GM18526 (cell line): Measurements from ENCODE around the gene NPAT.

Source experiments
- POLR2A ChIP-seq: IDR thresholded peaks from 3 replicates; pipeline ENCODE4 v1.6.1; 2011; ENCODE audit not compliant: insufficient read length; ENCODE audit errors: extremely low read depth

The NPAT gene

DNA sequence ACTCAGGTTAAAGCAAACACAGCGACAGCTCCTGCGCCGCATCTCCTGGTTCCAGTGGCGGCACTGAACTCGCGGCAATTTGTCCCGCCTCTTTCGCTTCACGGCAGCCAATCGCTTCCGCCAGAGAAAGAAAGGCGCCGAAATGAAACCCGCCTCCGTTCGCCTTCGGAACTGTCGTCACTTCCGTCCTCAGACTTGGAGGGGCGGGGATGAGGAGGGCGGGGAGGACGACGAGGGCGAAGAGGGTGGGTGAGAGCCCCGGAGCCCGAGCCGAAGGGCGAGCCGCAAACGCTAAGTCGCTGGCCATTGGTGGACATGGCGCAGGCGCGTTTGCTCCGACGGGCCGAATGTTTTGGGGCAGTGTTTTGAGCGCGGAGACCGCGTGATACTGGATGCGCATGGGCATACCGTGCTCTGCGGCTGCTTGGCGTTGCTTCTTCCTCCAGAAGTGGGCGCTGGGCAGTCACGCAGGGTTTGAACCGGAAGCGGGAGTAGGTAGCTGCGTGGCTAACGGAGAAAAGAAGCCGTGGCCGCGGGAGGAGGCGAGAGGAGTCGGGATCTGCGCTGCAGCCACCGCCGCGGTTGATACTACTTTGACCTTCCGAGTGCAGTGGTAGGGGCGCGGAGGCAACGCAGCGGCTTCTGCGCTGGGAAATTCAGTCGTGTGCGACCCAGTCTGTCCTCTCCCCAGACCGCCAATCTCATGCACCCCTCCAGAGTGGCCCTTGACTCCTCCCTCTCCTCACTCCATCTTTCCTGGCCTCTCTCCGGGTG, at the start of gene NPAT, which contains the start of gene ATM:
Gene NPAT, minus strand, starts transcription at position 65 of the 774 bp plus-strand sequence. CDS start 102 bp downstream, outside the sequence.
Gene ATM, plus strand, starts transcription at position 494 of the 774 bp plus-strand sequence. CDS start 4,558 bp downstream, outside the sequence.
- TF ChIP-seq POLR2A: peak; percentile 85

- TF ChIP-seq POLR2A: no peak
These were observed 47.1 kb upstream of the NPAT start for GRCh38 chr11:108269583-108269982.

DNA sequence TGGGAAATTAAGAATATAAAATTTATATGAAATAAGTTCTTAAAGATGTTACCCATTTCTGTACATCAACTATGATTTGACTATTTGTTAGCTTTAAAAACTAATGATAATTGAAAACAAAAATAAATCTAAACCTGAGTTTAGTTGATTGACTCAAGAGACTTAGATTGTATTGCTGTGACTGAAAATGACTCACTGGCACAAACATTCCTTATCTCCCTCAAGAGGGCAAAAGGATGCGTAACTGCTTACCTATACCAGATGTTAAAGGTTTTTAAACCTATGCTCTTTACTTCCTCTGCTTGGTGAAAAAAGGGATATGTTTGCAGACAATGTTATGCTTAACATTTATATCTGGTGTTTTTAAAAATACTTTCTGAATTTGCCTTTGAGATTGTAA, 30.7 kb upstream of the NPAT start:
- no peak for TF ChIP-seq POLR2A

DNA sequence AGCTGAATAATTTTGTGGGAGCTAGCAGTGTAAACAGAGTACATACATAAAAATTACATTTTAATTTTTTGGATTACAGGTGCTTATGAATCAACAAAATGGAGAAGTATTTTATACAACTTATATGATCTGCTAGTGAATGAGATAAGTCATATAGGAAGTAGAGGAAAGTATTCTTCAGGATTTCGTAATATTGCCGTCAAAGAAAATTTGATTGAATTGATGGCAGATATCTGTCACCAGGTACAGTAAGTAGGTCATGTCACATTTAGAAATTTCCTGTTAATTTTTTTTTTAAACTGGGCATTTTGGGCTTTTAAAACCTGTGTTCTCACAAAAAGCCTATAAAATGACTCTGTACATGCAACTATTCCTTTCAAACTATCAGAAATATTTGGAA, 24.4 kb upstream of the NPAT start:
- TF ChIP-seq POLR2A: no peak

DNA sequence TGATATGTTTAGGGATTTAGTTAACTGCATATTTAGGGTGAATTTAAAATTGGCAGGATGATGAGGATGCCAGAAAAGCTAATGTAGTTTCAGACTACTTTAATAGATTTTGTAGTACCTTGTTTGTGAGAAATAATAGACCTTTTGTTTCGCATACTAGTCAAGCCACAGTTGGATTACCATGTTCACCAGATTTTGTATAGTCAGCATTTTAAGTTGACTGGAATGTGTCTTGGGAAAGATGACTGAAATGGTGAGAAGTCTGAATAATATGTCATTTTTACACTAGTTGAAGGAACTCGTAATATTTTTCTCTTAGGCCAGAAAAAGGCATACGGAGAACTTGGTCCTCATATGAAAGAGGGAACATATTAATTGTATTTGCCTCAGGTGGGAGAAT, 23.9 kb upstream of the NPAT start:
- no peak for TF ChIP-seq POLR2A

DNA sequence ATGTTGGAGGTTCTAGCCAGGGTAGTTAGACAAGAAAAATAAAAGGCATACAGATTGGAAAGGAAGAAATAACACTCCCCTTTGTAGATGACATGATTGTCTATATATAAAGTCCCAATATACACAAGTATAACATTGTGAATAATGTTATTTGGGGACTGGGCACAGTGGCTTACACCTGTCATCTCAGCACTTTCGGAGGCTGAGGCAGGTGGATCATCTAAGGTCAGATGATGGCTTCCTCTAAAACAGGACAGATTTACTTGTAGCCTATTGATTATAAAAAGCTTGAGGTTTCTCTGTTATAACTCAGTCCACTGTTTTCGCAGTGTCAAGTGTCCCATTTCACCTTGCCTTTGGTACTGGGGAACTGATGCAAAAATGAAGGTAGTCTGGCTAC, 20.0 kb upstream of the NPAT start:
- no peak for TF ChIP-seq POLR2A

GRCh38 chr11:108241330-108242037, 19.0 kb upstream of the NPAT start:
- TF ChIP-seq POLR2A: no peak

- TF ChIP-seq POLR2A: no peak
These were observed 16.6 kb upstream of the NPAT start for GRCh38 chr11:108239076-108239475.

DNA sequence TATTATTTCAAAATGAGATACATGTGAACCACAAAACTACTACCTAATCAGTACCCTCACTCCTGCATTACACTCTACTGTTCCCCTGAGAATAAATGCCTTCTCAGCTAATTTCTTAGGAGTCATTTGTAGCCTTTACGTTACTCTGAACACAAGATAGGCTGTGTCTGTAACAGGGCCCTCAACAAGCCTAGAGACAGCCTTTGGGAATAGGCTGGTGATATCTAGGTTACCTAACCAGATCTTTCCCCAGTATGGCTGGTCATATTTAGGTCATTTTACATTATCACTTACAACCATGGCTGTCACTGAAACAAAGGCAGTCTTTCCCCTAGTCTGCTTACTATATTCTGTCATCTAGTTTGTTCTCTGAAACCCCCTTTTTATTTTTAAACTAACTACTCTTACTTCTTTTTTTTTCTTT, 14.6 kb upstream of the NPAT start:
- TF ChIP-seq POLR2A: no peak

DNA sequence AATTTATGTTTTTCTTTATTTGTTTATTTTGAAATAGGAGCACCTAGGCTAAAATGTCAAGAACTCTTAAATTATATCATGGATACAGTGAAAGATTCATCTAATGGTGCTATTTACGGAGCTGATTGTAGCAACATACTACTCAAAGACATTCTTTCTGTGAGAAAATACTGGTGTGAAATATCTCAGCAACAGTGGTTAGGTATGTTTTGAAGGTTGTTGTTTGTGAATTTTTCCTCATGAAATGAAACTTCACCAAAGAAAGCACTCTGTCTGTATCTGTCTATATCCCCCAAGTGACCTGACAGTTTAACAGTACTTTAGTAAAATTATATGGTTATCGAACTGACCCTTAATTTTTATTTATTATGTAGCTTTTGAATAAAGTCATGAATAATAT, 13.2 kb upstream of the NPAT start:
- TF ChIP-seq POLR2A: no peak

- TF ChIP-seq POLR2A: no peak
These were observed 12.8 kb upstream of the NPAT start for GRCh38 chr11:108235192-108235591.

DNA sequence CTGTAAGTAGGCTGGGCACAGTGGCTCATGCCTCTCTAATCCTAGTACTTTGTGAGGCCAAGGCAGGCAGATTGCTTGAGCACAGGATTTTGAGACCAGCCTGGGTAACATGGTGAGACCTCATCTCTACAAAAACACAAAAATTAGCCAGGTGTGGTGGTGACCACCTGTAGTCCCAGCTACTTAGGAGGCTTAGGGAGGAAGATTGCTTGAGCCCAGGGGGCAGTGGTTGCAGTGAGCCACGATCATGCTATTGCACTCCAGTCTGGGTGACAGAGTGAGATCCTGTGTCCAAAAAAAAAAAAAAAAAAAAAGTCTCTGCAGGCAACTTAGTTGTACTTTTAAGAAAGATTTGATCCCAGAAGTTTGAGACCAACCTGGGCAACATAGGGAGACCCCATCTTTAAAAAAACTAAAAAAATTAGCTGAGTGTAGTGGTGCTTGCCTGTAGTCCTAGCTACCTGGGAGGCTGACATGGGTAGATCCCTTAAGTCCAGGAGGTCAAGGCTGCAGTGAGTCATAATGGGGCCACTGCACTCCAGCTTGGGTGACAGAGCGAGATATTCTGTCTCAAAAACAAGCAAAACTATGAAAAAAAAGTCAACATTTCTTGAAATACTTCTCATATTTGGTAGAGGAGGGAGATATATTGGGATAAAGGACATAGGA, 11.0 kb upstream of the NPAT start:
- TF ChIP-seq POLR2A: no peak

- TF ChIP-seq POLR2A: no peak
These were observed 5.8 kb upstream of the NPAT start for GRCh38 chr11:108228251-108228650.

- TF ChIP-seq POLR2A: no peak
These were observed 3.6 kb upstream of the NPAT start for GRCh38 chr11:108226036-108226435.

DNA sequence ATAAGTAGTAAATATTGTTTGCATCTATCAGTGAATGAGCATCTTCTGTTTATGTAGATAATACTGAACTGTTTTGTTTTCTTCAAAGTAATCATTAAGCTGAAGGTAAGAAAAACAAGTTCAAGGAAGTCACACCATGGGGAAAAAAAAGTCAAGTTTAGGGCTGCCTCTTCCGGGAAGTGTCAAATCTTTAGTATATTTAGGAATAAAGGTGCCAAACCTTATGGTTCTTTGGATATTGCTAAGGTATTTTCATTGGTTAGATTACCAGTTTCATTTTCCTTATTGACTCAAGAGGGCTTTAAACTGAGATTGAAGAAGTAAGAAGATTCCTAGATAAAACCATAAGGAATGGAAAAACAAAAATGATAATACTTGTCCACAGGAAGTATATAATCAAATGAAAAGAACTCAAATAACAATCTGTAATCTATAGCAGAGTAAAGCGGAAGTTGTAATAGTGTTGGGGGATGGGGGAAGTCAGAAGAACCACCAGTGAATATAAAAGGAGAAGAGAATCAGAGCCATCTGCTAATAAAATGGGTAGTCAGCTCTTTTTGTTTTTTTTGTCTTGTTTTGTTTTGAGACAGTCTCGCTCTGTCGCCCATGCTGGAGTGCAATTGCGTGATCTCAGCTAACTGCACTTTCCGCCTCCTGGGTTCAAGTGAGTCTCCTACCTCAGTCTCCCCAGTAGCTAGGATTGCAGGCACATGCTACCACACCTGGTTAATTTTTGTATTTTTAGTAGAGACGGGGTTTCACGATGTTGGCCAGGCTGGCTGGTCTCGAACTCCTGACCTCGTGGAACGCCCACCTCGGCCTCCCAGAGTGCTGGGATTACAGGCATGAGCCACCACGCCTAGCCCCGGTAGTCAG, 2.7 kb upstream of the NPAT start:
- no peak for TF ChIP-seq POLR2A
